Renal cortex interstitium (tissue), 11 donors: ENCODE results near the gene PTPRT. TPM values are rescaled to one million over a fixed set of nuclear protein-coding genes. Genes with fewer than 3 reads are reported as not detected.

Experiments used
- DNase-seq, 11 donors: peaks; one replicate each; pipeline ENCODE4 v3.0.0-alpha.2; 2013; ENCODE audit warnings: low read depth in 9 of 11, low spot score in 4 of 11; ENCODE audit errors: extremely low read depth in 1 of 11
- polyA plus RNA-seq, 3 donors: library from polyadenylated mRNA; unstranded; fragments of 120-200 nt; gene quantifications; one replicate each; pipeline ENCODE4 v1.2.1, GENCODE V29; 2013; ENCODE audit not compliant: insufficient read length in 3 of 3

The PTPRT gene
- polyA plus RNA-seq, 3 donors: 0.78 to 1.0 (median 0.86) TPM

DNA sequence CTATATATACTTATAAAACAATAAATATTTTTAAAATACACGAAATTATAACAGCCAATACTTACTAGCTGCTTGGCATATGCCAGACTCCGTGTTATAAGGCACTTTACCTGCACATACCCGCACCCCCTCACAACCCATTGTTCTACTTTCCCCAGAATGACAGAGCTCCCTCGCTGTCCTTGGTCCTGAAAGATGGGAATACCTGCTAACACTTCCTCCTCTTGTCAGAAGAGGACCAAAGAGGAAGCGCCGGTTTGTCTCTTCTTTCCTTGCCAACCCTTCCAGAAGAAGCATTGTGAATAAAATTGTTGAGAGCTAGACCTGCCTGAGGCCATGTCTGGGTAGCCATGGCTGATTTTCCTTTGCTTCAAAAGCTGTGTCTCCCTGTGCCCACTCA, 149.3 kb downstream of the PTPRT start:
- peak; percentile 23 to 63 (median 43) for DNase-seq

DNA sequence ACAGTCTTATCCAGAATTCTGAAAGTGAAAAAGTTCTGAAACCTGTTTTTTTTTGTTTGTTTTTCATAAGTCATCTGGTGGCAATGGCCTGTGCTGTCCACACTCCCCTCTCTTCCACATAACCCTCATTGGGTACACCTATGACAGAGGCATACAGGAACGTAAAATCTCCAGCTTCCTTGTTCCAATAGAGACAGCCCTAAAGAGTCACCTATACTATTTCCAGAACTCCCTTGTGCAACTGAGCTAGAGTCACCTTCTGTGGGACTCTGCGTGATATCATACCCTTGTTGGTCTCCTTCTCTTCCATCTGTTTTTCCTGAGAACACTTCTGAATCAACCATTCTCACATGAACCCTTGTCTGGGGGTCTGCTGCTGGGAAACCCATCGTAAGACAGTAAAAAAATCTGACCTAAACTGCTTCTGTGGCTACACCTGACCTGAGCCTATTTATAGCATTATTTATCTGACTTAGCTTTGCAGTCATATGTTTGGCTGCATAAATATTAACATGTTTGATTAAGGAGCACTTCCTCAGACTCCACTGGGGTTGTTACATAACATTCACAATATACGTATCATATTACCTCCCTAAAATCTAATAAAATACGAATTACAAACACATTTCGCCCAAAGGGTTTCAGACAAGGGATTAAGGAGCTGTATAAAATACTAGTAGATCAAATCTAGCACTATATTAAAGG, 151.9 kb downstream of the PTPRT start:
- no peak for DNase-seq

DNA sequence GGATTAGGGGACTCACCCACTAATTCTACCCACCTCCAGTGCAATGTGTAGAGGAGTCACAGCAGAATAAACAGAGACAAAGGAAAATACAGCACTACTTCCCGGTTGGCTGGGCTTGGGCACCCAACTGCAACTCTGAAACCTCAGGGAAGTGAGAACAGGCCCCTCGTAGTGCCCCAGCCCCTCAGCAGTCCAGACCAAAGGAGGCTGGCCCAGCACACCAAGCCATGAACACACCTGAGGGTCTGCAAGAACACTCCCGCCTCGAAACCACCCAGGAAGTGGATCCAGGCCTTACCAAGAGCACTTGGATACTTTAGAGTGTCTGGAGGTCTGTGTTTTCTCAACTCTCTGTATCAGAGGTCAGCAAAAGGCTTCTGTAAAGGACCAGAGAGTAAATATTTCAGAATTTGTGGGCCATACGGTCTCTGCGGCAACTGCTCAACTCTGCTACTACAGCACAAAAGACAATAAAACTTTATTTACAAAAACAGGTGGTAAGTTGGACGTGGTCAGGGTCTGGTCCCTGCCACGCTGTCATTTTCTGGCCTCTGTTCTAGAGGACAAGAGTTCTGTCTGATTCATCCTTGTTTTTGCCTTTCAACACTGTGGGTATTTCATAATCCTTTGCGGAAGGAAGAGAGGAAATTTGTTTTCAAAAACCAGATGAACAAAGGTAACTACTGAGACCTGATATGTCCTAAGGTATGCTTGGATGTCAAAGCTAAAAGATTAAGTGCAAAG, 154.6 kb downstream of the PTPRT start:
- DNase-seq: no peak

DNA sequence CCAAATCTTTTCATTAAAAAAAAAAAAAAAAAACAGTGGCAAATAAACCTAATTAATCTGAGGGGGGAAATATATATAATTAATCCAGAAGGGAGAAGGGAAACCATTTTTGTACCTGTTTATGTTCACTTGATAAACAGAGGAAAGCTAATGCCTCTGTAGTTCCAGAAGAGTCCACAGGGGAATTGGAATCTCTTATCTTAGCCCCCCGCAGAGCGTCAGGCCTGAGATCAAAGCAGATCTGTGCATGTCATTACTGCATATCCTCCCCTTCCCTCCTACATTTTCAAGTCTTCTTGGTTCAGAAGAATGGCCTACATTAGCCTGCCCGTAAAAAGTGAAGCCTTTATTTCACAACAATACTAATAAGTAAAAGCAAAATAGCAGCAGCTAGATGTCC, 157.2 kb downstream of the PTPRT start:
- DNase-seq: no peak

DNA sequence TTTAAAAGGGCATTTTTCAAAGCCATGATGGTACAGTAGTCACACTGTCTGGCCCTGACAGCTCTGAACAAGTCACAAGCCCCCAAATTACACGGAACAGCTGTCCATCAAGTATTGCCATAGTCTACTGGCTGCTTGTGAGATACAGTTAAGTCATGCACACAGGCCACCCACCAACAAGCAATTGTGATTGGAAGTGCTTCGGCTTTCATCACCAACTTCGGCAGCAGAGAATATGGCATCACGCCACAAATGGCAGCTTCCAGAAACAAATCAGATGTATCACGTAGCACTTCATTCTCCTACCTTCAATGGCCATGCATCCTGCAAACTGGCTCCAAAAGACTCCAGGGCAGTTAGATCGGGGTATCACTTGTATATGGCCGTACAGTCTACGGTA, 160.5 kb downstream of the PTPRT start:
- DNase-seq: no peak

DNA sequence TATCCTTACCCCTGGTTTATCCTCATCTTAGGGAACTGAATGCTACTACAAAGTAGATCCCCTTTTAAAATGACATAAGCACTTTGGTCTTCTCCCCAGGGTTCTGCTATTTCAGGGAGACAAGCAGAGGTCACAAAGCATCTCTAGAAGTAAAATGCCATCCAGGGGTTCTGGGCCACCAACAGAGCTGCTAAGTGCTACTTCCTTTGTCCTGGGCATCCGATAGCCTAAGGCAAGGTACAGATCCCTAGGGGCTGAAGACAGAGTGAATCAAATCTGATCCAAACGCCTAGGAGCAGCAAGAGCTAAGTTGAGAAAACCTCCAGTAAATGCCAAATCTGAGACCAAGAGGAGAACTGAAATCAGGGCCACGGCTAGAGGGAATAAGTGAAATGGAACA, 161.2 kb downstream of the PTPRT start:
- no peak for DNase-seq

DNA sequence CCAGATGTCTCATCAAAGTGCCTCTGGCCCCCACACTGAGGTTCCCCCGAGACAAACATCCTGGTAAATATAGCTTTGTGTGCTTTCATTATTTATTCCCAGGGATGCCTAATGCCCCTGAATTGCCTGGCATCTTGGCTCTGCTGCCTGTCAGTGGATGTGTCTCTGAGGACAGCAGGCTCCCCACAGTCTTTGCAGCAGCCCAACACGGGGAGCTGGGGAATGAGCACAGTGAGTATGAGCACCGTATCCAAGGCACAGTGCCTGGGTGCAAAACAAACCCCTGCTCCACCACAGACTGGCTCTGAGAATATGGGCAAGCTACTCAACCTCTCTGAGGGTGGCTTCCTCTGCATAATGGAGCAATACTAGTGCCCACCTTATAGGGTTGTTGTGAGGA, 165.9 kb downstream of the PTPRT start:
- DNase-seq: no peak

DNA sequence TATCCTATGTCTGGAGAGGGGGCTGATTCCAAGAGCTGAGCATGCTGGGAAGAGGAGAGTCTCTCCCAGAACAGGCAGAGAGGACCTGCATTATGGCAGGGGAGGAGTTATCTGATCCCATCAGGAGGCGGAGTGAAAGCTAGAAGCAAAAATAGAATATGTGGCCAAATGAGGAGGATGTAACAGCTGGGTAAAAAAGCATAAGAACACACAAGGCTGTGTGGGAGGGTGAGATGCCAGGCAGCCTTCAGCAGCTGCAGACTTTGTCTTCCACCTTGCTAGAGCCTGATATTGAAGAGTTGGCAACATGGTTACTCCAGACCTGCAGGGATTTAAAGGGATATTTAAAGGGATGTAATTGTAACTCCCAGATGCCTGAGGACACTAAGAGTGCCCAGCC, 167.1 kb downstream of the PTPRT start:
- DNase-seq: no peak

DNA sequence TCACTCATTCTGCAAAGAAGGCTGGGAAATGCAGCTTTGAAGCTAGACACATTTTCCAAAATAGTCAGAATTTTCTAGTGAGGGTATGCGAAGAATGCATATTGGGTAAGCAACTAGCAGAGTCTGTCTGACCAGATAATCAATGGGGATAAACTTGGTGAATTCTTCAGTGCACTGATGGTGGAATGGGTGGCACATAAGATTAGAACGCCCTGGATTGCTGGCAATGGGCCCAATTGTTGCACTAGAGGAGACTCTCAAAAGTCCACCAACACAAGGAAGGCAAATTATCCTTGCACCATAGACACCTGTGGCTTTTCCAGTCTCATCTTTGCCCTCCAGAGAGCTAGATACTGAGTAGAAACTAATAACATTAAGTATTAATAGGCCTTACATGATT, 167.6 kb downstream of the PTPRT start:
- no peak for DNase-seq

DNA sequence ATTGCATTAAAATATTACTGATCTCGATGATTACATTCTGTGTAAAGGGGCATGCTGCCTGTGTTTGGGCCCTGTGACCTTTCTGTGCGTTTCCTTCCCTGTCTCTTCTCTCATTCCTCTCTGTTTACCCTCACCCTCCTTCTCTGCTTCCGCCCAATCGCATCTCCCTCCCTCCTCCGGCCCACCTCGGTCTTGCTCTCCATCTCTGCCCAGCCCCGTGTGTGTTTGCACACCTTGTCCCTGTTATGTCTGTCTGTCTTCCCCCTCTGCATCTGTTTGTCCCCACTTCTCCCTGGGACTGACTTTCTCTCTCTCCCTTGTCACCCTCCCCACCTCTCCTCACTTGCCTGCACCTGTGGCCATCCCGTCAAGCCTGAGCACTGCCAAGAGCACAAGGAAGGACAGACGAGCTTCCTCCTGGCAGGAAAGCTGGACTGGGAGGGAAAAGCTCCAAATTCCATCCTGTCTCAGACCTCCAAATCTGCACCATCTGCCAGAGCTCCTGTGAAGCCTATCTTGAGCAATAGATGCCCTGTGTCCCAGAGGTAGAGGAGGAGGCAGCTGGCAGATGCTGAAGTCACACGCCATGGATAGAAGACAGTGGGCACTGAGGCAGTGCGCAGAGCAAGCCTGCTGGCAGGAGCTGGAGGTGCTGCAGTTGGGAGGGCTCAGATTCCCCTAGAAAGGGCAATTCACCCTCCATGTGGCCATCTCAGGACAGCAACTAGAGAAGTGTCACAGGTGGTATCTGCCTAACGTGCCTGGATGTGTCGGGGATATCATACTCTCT, 172.3 kb downstream of the PTPRT start:
- no peak for DNase-seq

DNA sequence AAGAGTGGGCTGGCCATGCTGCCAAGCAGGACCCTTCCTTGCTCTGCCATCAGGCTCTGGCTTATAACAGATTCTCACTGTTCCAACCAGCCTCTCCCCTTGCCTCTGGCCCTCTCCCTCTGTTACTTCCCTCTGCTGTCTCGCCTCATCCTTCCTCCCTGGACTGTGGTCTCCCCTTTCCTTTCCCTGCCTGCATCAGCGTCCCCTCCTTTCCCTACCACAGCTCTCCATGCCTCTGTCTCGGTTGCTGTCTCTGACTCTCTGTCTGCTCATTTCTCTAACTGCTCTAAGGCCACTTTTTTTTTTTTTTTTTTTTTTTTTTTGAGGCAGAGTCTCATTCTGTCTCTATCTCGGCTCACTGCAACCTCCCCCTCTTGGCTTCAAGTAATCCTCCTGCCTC, 173.4 kb downstream of the PTPRT start:
- DNase-seq: no peak

DNA sequence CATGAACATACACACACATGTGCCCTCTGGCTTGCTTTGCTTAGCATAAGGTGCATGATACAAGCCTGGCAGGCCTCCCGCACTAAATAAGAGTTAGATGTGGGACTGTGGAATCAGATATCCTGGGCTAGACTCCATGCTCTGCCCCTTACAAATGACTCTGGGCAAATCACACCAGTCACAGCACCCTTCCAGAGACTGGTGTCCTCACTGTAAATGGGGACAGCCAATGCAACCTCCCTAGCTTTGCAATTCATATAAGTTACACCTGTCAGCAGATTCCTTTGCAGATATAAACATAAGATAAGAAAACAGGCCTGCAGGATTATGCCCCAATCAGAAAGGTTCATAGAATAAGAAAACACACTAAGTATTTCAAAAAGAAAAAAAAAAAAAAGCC, 174.1 kb downstream of the PTPRT start:
- DNase-seq: no peak

DNA sequence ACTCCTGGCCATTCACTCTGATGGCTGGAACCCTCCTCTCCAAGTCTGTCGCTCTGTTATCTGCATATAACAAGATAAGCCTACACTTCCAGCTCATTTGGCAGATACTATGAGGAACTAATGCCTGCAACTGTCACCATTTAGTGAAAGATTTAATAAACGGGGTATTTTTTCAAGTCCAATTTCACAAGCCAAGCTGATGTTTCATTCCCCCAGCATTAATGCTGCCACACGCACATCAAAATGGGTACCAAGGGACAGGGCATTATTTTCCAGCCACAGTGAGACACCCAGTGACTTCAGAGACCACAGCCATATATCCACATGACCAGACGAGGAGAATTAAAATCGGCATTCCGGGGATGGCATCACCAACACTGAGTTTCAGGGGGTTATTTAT, 175.5 kb downstream of the PTPRT start:
- DNase-seq: no peak

DNA sequence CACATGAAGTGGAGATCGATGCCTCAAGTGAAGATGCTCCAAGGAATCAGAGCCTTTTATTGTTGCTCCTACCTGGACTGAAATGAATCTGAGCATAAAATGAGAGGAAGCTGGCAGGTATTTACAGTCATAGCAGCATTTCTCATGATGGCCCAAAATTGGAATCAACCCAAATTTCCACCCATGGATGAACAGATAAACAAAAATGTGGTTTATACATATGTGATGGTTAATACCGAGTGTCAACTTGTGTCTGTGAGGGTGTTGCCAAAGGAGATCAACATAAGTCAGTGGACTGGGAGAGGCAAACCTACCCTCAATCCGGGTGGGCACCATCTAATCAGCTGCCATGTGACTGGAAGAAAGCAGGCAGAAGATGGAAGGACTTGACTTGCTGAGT, 178.2 kb downstream of the PTPRT start:
- DNase-seq: no peak

DNA sequence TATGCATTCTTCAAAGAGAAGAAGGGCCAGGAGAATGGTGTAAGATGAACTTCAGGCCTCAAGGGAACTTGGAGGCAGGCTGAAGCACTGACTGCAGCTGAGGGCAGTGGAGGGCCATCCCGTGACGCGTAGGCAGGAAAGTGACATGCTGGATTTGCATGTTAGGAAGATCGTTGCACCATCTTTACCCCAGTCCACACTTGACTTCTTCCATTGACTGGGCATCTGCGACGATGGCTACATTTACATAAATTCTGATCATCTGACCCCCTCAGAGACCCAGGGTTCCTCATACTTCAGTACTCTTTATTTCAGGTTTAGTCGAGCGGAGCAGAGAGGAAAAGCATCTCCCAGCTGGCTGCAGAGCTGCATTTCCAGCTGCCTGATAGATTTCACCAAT, 180.2 kb downstream of the PTPRT start:
- no peak for DNase-seq

DNA sequence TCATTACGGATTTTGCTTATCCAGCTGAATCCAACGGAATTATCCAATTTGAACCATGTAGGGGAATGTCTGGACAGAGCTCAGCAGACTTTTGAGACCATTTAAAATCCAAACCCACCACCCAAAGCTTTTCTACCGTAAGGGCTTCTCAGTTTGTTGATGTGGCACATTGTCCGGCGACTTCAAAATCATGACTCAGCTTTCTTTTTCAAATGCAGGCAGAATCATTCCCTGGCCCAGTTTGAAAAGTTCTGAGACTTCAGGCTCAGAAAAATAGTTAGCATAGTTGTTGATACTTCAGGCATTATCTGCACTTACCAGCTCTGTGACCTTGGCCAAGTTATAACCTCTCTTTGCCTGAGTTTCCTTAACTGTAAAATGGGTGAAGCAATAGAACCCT, 182.2 kb downstream of the PTPRT start:
- no peak for DNase-seq

DNA sequence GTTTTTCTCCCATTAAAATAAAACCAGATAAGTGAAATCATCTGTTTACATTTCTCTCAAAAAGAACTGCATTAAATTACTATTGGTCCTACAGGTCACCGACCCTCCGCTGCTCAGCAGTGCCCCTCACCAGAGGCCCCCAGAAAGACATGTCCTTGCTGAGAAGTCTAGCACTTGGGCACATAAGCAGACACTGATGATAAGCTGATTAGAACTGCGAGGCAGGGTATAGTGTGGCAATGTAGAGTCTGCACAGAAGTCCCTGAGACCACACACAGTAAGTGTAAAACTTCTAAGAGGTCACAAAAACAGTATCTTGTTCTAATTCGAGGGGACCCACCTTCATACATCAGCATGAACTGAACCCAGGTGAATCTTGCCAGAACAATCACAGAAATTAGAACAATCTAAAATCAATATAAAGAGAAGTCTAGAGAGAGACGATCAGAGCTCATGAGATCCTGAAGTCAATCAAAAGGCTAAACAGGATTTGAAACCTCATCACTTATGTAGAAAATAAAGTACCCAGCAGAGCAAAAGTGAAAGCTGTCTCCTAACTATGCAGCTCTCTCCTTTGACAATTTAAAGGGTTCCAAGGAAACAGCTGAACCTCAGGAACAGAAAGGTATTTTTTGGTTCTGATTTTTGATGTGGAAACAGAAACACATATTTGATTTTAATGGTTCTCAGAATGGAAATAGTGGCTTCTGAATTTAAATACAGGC, 182.9 kb downstream of the PTPRT start:
- no peak for DNase-seq

DNA sequence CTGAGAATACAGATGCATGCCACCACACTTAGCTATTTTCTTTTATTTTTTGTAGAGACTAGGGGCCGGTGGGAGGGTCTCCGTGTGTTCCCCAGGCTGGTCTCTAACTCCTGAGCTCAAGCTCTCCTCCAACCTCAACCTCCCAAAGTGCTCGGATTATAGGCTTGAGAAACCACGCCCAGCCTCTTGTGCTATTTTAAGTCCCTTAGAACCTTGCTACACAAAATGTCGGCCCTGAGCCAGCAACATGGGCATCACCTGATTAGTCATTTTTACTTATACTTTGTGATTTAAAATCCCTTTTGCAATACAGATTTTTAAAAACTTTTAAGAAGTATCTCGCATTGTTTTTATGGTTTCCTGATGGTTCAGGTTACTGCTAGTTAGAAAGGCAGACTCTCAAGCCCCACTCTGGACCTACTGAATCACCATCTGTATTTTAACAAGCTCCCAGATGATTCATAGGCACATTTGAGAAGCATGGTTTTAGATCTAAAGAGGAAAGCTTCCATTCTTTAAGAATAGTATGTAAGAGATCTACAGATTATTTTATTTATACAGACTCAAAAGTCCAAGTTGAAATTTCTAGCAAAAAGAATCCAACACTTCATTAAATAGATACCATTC, 186.3 kb downstream of the PTPRT start:
- no peak for DNase-seq

DNA sequence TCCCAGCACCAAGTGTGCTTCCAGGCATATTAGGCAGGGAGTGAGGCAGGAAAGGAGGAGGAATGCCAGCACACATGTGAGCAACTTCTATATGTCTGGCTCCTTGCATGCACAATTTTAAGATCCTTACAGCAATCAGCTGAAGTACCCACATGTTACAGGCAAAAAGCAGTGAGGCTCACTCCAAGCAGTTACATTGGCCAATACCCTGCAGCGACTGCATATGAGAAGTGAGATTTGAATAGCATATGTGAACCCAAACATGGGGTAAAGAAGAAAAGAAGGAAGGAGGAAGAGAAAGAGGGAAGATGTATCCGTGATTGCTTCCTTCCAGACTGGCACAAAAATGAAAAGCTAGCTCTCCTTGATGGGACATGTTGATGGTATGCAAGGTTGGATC, 193.6 kb downstream of the PTPRT start:
- DNase-seq: no peak
